ELF-1 (cell line): ENCODE results near the gene RNF115.
"Not testable (repeated sequence)": the region's sequence is repeated elsewhere in the genome, so short reads cannot be mapped to it uniquely, and the experiment has no call there.

ENCODE experiments used
- DNase-seq: peaks from one replicate; pipeline ENCODE4 v3.0.0-alpha.2; 2016; ENCODE audit warnings: low read depth, low spot score

RNF115 gene

DNA sequence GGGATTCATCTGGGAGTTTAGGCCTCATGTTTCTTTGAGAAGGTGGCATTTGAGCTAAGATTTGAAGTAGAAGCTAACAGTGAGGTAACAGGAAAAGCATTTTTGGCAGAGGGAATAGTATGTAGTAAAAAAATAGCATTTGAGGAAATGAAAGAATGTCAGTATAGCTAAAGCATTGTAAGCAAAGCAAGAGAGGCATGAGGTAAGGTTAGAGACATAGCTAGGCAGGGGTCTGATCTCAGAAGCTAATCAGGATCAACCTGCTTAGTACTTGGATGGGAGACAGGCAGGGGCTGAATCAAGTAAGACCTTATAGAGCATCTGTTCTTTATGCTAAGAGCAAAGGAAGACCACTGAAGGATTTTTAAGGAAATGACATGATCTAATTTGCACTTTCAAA, 4.1 kb upstream of the RNF115 start:
- no peak for DNase-seq

DNA sequence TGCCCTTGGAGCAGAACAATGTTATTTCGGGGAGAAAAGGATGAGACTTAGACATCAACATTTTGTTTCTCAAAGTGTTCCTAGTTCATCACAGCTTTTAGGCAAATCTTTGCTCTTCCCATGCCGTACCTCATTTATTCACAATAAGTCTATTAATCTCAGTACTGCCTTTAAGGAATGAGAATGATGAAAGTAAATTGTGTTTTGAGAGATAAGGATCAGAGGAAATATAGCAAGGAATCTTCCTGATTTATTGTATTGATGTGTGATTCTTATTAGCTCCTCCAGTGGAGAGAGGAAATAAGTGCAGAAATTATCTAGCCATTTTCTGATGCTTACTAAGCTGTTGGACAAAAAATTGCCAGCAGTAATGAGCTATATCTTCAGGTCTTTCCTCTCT, 2.1 kb upstream of the RNF115 start:
- no peak for DNase-seq

DNA sequence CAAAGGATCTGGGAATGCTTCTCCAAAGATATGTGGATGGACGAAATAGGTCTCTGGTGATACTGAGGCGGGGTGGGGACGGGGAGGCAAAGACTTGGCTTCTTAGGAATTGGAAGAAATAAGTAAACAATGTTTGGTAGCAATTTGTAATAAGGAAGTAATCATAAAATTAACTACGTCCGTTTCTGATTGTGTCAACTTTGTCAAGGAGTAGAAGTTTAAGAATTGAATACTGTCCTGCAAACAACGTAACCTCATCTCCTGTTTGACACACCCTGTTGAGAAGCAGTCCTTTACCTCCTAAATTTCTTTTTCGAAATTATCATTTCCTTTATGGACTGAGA, 576 bp upstream of the RNF115 start:
- DNase-seq: no peak

DNA sequence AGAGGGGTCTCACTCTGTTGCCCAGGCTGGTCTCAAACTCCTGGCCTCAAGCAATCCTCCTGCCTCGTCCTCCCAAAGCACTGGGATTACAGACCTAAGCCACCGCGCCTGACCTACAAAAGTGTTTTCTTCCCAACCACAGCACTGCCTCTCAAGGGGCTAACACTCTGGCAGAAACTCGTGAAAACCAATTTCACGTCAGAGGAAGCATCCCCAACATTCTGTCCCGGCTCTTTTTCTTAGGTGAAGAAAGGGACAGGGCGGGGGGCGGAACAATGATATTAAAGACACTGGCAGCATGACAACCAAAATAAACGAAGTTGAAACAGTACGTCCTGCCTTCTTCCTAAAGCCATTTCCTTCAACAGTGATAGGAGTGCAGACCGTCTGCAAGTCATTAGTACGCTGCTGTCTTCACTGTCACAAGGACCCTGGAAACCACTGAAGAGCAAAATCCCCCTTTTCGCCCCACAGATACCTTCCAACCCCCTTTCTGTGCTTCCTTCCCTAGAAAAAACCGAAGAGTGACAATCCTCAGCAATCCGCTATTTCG, 1.0 kb downstream of the RNF115 start:
- not testable (repeated sequence) for DNase-seq

DNA sequence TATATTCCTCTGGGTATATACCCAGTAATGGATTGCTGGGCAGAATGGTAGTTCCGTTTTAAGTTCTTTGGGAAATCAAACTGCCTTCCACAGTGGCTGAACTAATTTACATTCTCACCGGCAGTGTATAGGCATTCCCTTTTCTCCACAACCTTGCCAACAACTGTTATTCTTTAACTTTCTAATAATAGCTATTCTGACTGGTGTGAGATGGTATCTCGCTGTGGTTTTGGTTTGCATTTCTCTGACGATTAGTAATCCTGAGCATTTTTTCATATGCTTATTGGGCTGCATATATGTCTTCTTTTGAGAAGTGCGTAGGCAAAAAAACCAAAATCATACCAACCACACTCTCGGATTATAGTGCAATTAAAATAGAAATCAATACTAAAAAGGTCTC, 5.8 kb downstream of the RNF115 start:
- not testable (repeated sequence) for DNase-seq

DNA sequence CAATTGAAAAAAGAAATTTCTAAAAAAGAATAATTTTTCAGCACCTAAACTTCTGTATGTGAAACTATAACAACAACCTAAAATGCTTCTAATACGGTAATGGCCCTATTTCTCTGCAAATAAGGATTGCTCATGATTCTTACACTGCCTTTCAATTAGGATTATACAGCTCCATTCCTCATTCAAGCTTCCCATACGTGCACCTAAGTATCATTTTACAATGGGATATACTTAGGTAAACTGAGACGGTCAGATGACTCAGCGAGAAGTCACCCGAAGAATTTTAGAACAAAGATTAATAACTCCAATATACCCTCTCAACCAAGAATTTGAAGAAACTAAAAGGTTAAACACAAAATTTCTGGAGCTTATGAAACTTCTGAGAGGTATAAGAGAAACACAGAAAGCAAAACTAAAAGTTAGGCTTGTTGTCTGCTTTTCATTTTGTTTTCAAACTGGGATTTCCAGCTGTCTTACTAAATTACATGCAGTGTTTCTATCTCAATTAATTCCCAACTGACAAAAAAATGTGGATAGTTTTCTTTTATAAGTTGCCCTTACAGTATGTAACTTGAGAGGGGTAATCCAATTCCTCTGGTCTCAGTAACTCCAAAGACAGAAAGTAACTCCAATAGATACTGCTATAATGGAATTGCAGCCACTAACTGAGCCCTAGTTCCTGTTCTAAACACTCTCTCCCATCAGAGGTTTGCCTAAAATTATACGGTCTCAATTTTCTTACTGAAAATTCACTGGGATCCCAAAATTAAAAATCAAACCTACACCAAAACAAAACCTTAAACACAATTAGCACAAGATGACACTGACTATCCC, 10.7 kb downstream of the RNF115 start:
- not testable (repeated sequence) for DNase-seq

DNA sequence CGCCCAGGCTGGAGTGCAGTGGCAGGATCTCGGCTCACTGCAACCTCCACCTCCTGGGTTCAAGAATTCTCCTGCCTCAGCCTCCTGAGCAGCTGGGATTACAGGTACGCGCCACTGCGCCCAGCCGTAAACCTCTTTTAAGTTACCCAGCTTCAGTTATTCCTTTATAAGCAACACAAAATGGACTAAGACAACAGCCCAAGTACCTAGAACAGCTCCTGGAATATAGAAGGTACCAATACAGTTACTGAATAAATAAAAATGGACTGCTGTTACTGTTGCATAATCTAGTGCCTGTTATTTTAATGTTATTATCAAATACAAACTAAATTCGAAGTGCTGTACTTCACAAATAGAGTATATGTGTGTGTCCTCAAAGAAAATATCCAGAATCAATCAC, 17.1 kb downstream of the RNF115 start:
- no peak for DNase-seq

DNA sequence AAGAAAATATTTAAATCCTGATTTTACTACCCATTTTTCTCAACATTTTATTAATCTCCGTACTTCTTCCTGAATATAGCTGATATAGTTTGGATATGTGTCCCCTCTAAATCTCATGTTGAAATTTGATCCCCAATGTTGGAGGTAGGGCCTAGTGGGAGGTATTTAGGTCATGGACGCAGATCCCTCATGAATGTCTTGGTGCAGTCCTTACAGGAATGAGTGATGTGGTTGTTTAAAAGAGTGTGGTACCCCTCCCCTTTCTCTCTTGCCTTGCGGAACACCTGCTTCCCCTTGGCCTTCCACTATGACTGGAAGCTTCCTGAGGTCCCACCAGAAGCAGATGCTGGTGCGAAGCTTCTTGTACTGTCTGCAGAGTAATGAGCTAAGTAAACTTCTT, 17.5 kb downstream of the RNF115 start:
- no peak for DNase-seq

DNA sequence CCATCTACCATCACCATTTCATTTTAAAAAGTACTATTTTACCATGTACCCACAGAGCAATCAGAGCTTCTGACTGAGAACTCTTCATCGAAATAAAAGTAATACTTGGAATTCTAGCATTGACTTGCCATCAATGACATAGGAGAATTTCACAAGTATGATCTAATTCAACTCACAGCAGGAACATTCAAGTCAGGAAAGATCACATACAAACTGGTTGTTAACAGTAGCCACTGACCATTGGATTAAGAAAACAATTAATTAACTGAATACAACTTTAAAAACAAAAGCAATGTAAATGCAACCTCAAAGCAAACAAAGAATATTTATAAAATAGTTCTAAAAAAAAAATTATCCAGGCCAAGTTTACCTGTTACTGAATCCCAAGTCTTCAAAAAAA, 18.8 kb downstream of the RNF115 start:
- DNase-seq: no peak

DNA sequence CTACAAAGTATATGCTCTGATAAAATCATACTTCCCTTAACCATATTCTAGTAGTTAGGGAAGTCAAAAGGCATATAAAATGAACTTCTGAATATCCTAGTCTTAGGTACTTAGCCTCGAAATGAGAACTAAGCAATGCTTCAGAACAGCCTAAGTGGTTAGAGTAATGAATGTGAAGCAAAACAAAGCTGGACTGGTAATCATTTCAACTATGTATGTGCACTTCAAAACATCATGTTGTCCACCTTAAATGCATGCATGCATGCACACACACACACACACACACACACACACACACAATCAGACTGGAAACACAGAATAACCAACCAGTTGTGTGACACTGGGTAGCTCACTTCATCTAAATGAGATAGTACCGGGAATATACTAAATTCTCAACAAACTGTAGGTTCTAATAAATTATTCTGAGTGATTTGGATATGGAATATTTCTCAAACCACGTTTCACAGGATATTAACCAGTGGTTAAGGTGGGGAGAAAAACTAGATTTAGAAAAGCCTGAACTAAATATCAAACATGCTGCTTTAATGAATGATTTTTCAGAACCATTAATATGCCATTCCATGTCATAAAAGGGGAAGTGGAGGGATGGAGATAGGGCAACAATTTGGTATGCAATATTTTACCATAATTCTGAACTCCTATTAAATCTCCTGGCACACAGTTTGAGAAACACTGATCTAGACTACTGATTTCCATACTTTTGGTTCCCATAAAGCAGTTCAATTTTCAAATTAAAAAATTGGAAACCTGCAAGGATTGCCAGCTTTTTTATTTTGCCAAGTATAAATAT, 19.5 kb downstream of the RNF115 start:
- DNase-seq: no peak

DNA sequence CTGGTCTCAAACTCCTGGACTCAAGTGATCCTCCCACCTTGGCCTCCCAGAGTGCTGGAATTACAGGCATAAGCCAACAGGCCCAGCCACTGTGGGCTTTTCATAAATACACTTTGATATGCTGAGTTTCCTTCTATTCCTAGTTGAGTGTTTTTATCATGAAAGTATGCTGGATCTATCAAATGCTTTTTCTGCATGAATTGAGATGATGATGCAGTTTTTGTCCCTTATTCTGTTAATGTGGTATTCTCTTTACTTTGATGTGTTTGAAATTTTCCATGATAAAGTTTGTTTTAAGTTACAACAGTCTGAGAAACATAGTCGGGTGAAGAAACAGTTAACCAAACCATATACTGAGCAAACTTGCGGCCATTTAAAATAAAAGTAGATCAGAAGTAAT, 24.1 kb downstream of the RNF115 start:
- no peak for DNase-seq

DNA sequence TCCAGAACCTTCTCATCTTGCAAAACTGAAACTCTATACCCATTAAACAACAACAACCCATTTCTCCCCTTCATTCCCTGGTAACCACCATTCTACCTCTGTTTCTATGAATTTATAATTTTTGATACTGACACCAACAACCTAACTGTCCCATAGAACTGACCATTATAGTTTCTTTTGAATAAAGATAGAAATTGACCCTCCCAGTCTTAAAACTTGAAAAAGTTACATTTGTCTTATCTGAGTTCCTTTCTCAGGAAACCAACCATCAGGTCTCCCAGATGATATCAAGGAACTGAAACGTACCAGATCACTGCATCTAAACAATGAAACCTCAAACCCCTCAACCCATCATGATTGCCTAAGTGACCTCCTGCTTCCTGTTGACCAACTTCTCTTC, 27.1 kb downstream of the RNF115 start:
- no peak for DNase-seq

DNA sequence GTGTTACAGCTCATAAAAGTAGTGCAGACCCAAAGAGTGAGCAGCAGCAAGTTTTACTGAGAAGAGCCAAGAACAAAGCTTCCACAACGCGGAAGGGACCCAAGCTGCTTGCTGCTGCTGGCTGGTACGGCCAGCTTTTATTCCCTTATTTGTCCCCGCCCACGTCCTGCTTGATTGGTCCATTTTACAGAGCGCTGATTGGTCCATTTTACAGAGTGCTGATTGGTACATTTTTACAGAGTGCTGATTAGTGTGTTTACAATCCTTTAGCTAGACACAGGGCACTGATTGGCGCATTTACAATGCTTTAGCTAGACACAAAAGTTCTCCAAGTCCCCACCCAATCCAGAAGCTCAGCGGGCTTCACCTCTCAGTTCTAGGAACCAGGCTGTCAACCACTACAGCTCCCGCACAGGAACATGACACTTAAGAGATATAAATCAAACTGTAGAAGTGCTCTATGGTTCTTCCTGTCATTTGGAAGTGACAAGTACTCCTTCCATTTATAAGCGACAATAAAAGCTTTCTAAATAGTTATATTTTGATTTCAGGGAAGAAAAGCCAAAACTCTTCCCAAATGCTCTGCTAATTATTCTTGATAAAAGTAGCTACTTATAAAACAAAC, 28.5 kb downstream of the RNF115 start:
- DNase-seq: peak; percentile 14

DNA sequence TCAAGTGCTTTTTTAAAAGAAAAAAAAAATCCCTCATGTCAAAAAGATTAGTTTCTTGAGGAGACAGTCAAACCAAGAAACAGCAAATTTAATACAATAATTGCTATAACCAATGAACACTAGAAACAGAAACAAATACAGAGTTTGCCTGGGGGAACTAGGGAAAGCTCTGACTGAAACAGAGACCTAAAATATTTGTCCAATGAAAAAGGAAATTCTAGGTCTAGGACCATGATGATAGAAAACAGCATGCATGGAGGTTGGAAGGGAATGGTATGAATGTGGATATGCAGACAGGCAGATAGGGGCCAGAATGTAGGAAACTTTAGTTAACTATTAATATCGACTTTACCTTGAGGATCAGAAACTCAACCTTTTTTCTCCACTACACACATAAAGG, 31.4 kb downstream of the RNF115 start:
- no peak for DNase-seq

DNA sequence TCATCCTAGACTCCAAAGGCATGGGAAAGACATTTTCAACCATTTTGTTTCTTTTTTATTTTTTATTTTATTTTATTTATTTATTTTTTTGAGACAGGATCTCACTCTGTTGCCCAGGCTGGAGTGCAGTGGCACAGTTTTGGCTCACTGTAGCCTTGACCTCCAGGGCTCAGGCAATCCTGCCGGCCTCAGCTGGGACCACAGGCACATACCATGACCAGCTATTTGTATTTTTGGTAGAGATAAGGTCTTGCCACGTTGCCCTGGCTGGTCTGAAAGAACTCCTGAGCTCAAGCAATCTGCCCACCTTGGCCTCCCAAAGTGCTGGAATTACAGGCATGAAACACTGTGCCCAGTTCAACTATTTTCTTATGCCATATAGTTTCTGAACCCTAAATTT, 32.0 kb downstream of the RNF115 start:
- not testable (repeated sequence) for DNase-seq

DNA sequence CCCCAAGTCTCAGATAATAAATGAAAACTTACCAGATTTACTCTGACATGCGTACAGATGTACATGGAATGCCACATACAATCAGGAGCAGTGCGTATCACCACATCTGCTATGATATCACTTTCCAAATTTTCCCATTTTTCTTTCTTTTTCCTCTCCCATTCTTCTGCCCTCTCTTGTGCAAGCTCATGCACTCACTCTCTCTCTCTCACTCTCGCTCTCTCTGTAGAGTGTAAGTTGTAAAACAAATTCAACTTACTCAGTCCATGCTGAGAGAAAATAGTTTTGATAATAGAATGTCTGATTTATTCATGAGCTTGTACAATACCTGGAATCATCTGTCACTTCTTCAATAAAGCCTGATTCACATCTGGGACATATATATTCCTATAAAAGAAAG, 35.3 kb downstream of the RNF115 start:
- DNase-seq: no peak

DNA sequence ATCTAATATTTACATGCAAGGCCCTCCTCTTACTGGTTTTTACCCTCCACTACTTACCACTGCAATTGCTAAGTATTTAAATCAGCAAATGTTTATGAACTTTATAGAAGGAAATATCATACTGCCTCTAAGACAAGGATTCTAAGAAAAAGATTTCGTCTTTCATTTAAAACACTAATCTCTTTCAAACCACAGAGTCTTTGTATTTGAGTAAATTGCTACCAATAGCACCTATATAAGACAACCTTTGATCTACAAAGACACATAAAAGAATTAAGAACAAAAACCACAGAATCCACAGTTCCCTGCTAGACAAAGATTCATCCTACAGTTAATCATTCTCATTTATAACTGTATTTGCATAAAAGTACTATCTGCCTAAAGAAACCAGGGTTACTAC, 37.6 kb downstream of the RNF115 start:
- no peak for DNase-seq

DNA sequence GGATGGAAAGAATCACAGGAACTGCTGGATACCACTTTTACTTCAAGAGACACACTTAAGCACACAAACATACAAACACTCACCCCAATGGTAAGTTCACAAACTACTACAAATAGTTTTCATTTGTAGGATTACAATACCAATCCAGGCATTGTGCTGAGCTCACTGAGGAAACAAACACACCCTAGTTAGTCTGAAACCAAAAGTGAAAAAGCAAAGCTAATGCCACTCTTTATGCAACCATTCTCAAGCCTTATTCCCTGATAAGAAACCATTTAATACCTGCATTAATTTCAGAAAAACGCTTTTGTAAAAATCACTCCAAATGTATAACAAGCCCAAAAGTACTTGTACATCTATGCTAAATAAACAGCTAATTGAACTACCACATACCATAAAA, 38.3 kb downstream of the RNF115 start:
- no peak for DNase-seq

DNA sequence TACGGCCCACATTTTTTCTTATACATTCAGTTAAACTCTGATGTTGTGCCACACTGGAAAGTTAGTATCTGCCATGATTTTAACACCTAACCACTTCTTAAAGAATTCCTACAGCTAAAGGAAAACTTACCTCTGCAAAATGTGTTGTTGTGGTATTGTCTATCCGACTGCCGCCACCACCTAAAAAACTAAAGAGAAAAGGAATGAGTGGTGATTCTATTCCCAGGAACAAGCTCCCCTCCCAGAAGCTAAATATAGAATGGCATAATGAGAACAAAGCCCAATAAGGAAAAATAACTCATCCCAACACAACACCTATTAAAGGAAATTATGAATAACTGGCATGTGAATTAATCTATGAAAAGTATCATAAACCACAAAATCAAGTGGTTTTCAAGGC, 39.5 kb downstream of the RNF115 start:
- DNase-seq: no peak

DNA sequence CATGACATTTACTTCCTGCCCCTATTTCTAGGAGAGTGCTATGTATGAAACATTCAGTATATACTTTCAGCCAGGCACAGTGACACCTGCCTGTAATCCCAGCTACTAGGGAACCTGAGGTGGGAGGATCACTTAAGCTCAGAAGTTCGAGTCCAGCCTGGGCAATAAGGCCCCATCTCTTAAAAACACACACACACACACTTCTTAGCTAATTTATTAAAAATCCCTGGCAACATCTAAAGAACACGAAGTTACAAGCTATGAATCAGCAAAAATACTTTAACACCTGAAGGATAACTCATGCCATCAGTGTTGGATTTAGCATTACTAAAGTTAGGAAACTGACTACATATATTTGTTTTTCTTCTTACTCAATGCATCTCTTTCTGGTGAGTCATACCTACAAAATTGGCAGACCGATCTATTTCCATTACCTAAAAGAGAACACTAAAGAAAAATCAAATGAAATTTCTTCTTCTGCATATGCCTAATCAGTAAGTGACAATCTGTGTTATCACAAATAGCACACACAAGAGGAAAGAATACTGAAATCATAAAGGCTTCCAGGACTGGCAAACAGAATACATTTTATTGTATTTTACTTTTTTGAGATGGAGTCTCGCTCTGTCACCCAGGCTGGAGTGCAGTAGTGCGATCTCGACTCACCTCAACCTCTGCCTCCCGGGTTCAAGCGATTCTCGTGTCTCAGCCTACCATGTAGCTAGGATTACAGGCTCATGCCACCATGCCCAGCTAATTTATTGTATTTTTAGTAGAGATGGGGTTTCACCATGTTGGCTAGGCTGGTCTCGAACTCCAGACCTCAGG, 41.4 kb downstream of the RNF115 start:
- DNase-seq: no peak

DNA sequence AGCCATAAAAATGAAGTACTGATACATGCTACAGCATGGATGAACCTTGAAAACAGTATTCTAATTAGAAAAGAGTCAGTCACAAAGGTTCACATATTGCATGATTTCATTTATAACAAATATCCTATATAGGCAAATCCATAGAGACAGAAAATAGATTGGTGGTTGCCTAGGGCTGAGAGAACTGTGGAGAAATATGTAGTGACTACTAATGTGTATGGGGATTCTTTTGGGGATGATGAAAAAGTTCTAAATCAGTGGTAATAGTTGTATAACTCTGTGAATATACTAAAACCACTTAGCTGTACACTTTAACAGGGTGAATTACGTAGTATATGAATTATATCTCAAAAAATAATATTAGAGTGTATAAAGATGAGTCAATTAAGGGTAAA, 45.8 kb downstream of the RNF115 start:
- DNase-seq: no peak
